ENCODE data around the gene FMN1. TPM values are rescaled to one million over a fixed set of nuclear protein-coding genes. Genes with fewer than 3 reads are reported as not detected.

Gene FMN1
- total RNA-seq, 1 experiment from 2014 or later, result 4.5 TPM

- no peak for TF ChIP-seq ZNF425 (CRISPR knock-in tag; conservative IDR thresholded peaks at IDR 0.05)
These were observed 94.8 kb downstream of the FMN1 start (continued) for GRCh38 chr15:33099739-33100138.

GRCh38 chr15:33099213-33099612, 95.3 kb downstream of the FMN1 start:
- ChIA-PET CTCF (no interaction called here), POLR2A (no interaction called here)
- Mint-ChIP-seq H3K4me3 (no peak overlapping the region), H3K27me3 (ENCODE audit: low read depth) (no peaks in the 10 kb centered on the region), H3K4me1 (no peaks in the 10 kb centered on the region), H3K9me3 (peaks cover 5% of the 10 kb centered on the region; the same call in 1 of the 2 replicates), H3K27ac (no peak overlapping the region), H3K36me3 (no peaks in the 10 kb centered on the region)
- TF ChIP-seq TP53 (CRISPR knock-in tag; IDR thresholded peaks at IDR 0.05) (no peak), RORB (CRISPR knock-in tag; IDR thresholded peaks at IDR 0.05) (no peak), ZNF317 (CRISPR knock-in tag; IDR thresholded peaks at IDR 0.05; ENCODE audit: borderline replicate concordance, low read depth) (no peak), SMAD4 (CRISPR knock-in tag; IDR thresholded peaks at IDR 0.05) (no peak), SMAD3 (CRISPR knock-in tag; IDR thresholded peaks at IDR 0.05; ENCODE audit: borderline replicate concordance) (no peak), ZNF532 (CRISPR knock-in tag; IDR thresholded peaks at IDR 0.05; ENCODE audit: borderline replicate concordance) (no peak), ATF1 (CRISPR knock-in tag; IDR thresholded peaks at IDR 0.05) (no peak), ERG (CRISPR knock-in tag; IDR thresholded peaks at IDR 0.05) (no peak)
- ATAC-seq (no peak), DNase-seq (ENCODE audit: low spot score) (no peak)

- CTCF ChIA-PET, result no interaction called here
- TF ChIP-seq ZNF219 (CRISPR knock-in tag; IDR thresholded peaks at IDR 0.05; ENCODE audit: borderline replicate concordance) (no peak), ZMAT4 (CRISPR knock-in tag; IDR thresholded peaks at IDR 0.05) (no peak), ZNF281 (CRISPR knock-in tag; IDR thresholded peaks at IDR 0.05) (no peak), CREB1 (CRISPR knock-in tag; IDR thresholded peaks at IDR 0.05) (no peak), PRRX2 (CRISPR knock-in tag; IDR thresholded peaks at IDR 0.05) (no peak), MYBL2 (CRISPR knock-in tag; IDR thresholded peaks at IDR 0.05) (no peak), KAT7 (CRISPR knock-in tag; IDR thresholded peaks at IDR 0.05; ENCODE audit: borderline replicate concordance) (no peak), RELA (CRISPR knock-in tag; IDR thresholded peaks at IDR 0.05; ENCODE audit: borderline replicate concordance) (no peak), CREM (CRISPR knock-in tag; IDR thresholded peaks at IDR 0.05) (no peak), OVOL2 (CRISPR knock-in tag; IDR thresholded peaks at IDR 0.05; ENCODE audit: borderline replicate concordance) (no peak)
- ATAC-seq, result no peak
- POLR2A ChIA-PET, result no interaction called here
- Mint-ChIP-seq H3K27ac (no peak overlapping the region), H3K4me3 (no peak overlapping the region), H3K4me1 (no peaks in the 10 kb centered on the region), H3K9me3 (peaks cover 5% of the 10 kb centered on the region; the same call in 1 of the 2 replicates), H3K27me3 (ENCODE audit: low read depth) (no peaks in the 10 kb centered on the region), H3K36me3 (no peaks in the 10 kb centered on the region)
- no peak for DNase-seq (ENCODE audit: low spot score)
These were observed 96.1 kb downstream of the FMN1 start for GRCh38 chr15:33098094-33099058.
